ENCODE data around the gene SIAE.
A peak's percentile ranks its signal among the peaks of the same experiment; 100 is the strongest.

SIAE gene

GRCh38 chr11:124662106-124662505 is 11.4 kb downstream of the SIAE start:
- Histone ChIP-seq H3K36me3 (no peaks in the 10 kb centered on the region), H3K9me3 (no peaks in the 10 kb centered on the region), H3K27me3 (peaks cover 3% of the 10 kb centered on the region), H3K4me3 (ENCODE audit: low read depth, low read length) (no peak overlapping the region), H3K4me1 (no peaks in the 10 kb centered on the region)
- no peak for DNase-seq
- no peak for TF ChIP-seq CTCF (IDR thresholded peaks at IDR 0.05; ENCODE audit: low read depth, low read length)

GRCh38 chr11:124661553-124661952 is 12.0 kb downstream of the SIAE start:
- DNase-seq = no peak
- Histone ChIP-seq H3K27me3 (peaks cover 2% of the 10 kb centered on the region), H3K4me1 (no peaks in the 10 kb centered on the region), H3K9me3 (no peaks in the 10 kb centered on the region), H3K36me3 (no peaks in the 10 kb centered on the region), H3K4me3 (ENCODE audit: low read depth, low read length) (no peak overlapping the region)
- no peak for TF ChIP-seq CTCF (IDR thresholded peaks at IDR 0.05; ENCODE audit: low read depth, low read length)

GRCh38 chr11:124658986-124659385 is 14.6 kb downstream of the SIAE start:
- DNase-seq = no peak
- Histone ChIP-seq H3K4me3 (ENCODE audit: low read depth, low read length) (no peak overlapping the region), H3K27me3 (no peaks in the 10 kb centered on the region; the same call in 1 of the 2 replicates), H3K9me3 (no peaks in the 10 kb centered on the region), H3K4me1 (no peaks in the 10 kb centered on the region), H3K36me3 (no peaks in the 10 kb centered on the region)
- TF ChIP-seq CTCF (IDR thresholded peaks at IDR 0.05; ENCODE audit: low read depth, low read length) = no peak

- no peak overlapping the region for H3K4me3 ChIP-seq (ENCODE audit: low read depth, low read length)
- no peaks in the 10 kb centered on the region; the same call in none of the 2 replicates for H3K27me3 ChIP-seq
- H3K36me3 ChIP-seq = no peaks in the 10 kb centered on the region
- DNase-seq = no peak
- no peak for TF ChIP-seq CTCF (IDR thresholded peaks at IDR 0.05; ENCODE audit: low read depth, low read length)
- no peaks in the 10 kb centered on the region for H3K9me3 ChIP-seq
- H3K4me1 ChIP-seq = no peaks in the 10 kb centered on the region
Observed at GRCh38 chr11:124658501-124658900, 15.0 kb downstream of the SIAE start.

- no peak for TF ChIP-seq CTCF (IDR thresholded peaks at IDR 0.05; ENCODE audit: low read depth, low read length)
- H3K4me1 ChIP-seq = no peaks in the 10 kb centered on the region
- no peaks in the 10 kb centered on the region for H3K9me3 ChIP-seq
- H3K27me3 ChIP-seq = no peaks in the 10 kb centered on the region; the same call in none of the 2 replicates
- H3K4me3 ChIP-seq (ENCODE audit: low read depth, low read length) = no peak overlapping the region
- DNase-seq = no peak
- H3K36me3 ChIP-seq = no peaks in the 10 kb centered on the region
Observed at GRCh38 chr11:124657904-124658303, 15.6 kb downstream of the SIAE start.

- no peak for TF ChIP-seq CTCF (IDR thresholded peaks at IDR 0.05; ENCODE audit: low read depth, low read length)
- Histone ChIP-seq H3K9me3 (no peaks in the 10 kb centered on the region), H3K27me3 (no peaks in the 10 kb centered on the region; the same call in none of the 2 replicates), H3K4me1 (no peaks in the 10 kb centered on the region), H3K4me3 (ENCODE audit: low read depth, low read length) (no peak overlapping the region), H3K36me3 (no peaks in the 10 kb centered on the region)
- peak; percentile 14 for DNase-seq
Observed at GRCh38 chr11:124656774-124657630, 16.5 kb downstream of the SIAE start.

All from BE2C (cell line).